ENCODE data around the gene DNAH12.

Gene DNAH12

DNA sequence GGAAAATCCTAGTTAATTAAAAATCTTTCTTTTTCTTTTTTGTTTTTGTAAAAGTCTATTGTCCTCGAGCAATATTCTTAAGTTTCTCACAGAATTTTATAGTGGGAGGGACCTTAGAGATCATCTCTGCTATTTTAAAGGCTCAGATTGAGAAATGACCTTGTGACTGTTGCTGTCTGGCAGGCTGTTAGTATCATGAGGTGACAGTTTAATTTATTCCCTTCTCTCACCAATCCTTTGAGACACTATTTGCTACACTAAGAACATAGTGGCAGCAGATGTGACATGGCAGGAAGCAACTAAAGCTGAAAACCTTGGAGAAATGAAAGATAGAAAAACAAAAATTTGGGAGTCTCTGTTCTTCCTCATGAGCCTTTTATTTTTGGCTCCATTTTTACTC lies 291.7 kb downstream of the DNAH12 start:
- no peak overlapping the region for H3K4me3 ChIP-seq (ENCODE audit: low read length)
- TF ChIP-seq CTCF (conservative IDR thresholded peaks at IDR 0.05; ENCODE audit: low read depth, low read length) = no peak
- no peak for DNase-seq (ENCODE audit: low read depth)

DNA sequence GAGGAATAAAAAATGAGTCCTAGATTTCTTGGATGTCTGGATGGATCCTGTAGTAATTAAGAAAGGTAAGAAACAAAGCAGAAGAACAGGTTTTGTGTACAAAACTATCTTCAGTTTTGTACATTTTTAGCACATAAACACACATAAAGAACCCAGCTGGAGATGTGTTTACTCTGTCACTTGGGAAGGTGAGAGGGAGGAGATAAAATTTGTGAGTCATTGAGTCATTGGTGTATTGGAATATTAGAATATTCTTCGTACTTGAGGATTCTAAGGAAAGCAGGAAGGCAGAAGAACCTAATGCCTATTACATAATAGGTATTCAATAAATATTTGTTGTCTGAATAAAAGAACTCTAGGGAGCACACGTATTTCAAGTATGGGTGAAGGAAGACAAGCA lies 299.2 kb downstream of the DNAH12 start:
- no peak overlapping the region for H3K4me3 ChIP-seq (ENCODE audit: low read length)
- no peak for TF ChIP-seq CTCF (conservative IDR thresholded peaks at IDR 0.05; ENCODE audit: low read depth, low read length)
- no peak for DNase-seq (ENCODE audit: low read depth)
